H9 (cell line): Measurements from ENCODE around the gene COPZ2. TPM values are rescaled to one million over a fixed set of nuclear protein-coding genes. Genes with fewer than 3 reads are reported as not detected.

Source experiments
- DNase-seq: peaks from one replicate; pipeline ENCODE4 v3.0.0-alpha.2; 2017
- H2AFZ ChIP-seq: one replicate; pipeline ENCODE4 v1.6.1; 2013; ENCODE audit warnings: mild to moderate bottlenecking, low read length, control low read depth, moderate library complexity
- H2AK5ac ChIP-seq: 2 replicates; pipeline ENCODE4 v1.6.1; 2013; ENCODE audit warnings: low read length, control low read depth, mixed read lengths; ENCODE audit not compliant: insufficient read length
- H2BK120ac ChIP-seq: one replicate; pipeline ENCODE4 v1.6.1; 2013; ENCODE audit warnings: low read depth, mild to moderate bottlenecking, low read length, control low read depth, inconsistent platforms; ENCODE audit not compliant: poor library complexity, severe bottlenecking
- H2BK12ac ChIP-seq: 2 replicates; pipeline ENCODE4 v1.6.1; 2013; ENCODE audit warnings: low read length, control low read depth, mixed read lengths, low read depth; ENCODE audit not compliant: insufficient read length
- H2BK15ac ChIP-seq: 2 replicates; pipeline ENCODE4 v1.6.1; 2013; ENCODE audit warnings: low read depth, low read length, control low read depth
- H2BK20ac ChIP-seq: one replicate; pipeline ENCODE4 v1.6.1; 2013; ENCODE audit warnings: low read depth, mild to moderate bottlenecking, low read length, control low read depth, inconsistent platforms; ENCODE audit not compliant: poor library complexity, severe bottlenecking
- H2BK5ac ChIP-seq: 2 replicates; pipeline ENCODE4 v1.6.1; 2013; ENCODE audit warnings: low read length, control low read depth, mixed read lengths; ENCODE audit not compliant: insufficient read length
- H3K14ac ChIP-seq: 2 replicates; pipeline ENCODE4 v1.6.1; 2013; ENCODE audit warnings: low read length, control low read depth; ENCODE audit not compliant: insufficient read depth
- H3K18ac ChIP-seq: 2 replicates; pipeline ENCODE4 v1.6.1; 2013; ENCODE audit warnings: low read depth, mild to moderate bottlenecking, mixed read lengths, low read length, control low read depth; ENCODE audit not compliant: insufficient read length
- H3K23ac ChIP-seq: 2 replicates; pipeline ENCODE4 v1.6.1; 2013; ENCODE audit warnings: low read length, control low read depth, mixed read lengths, low read depth; ENCODE audit not compliant: insufficient read length
- H3K23me2 ChIP-seq: 2 replicates; pipeline ENCODE4 v1.6.1; 2013; ENCODE audit warnings: low read depth, mild to moderate bottlenecking, mixed read lengths, low read length, control low read depth; ENCODE audit not compliant: insufficient read length, poor library complexity, severe bottlenecking
- H3K27ac ChIP-seq: 2 replicates; pipeline ENCODE4 v1.5.1; 2013; ENCODE audit warnings: low read length, control low read depth, mixed read lengths, low read depth; ENCODE audit not compliant: insufficient read length
- H3K27me3 ChIP-seq: 2 replicates; pipeline ENCODE4 v1.6.1; 2013; ENCODE audit warnings: low read length, control low read depth, inconsistent platforms; ENCODE audit not compliant: insufficient read depth
- H3K4ac ChIP-seq: 2 replicates; pipeline ENCODE4 v1.6.1; 2013; ENCODE audit warnings: low read depth, mild to moderate bottlenecking, control low read depth, inconsistent platforms, low read length, moderate library complexity
- H3K4me1 ChIP-seq: 2 replicates; pipeline ENCODE4 v1.6.1; 2013; ENCODE audit warnings: low read length, control low read depth, inconsistent platforms; ENCODE audit not compliant: insufficient read depth
- H3K4me2 ChIP-seq: 2 replicates; pipeline ENCODE4 v1.6.1; 2013; ENCODE audit warnings: low read length, control low read depth, mixed read lengths; ENCODE audit not compliant: insufficient read length, insufficient read depth
- H3K56ac ChIP-seq: 2 replicates; pipeline ENCODE4 v1.6.1; 2013; ENCODE audit warnings: low read depth, mild to moderate bottlenecking, mixed read lengths, low read length, control low read depth; ENCODE audit not compliant: insufficient read length
- H3K79me1 ChIP-seq: 2 replicates; pipeline ENCODE4 v1.6.1; 2013; ENCODE audit warnings: low read depth, mild to moderate bottlenecking, moderate library complexity, low read length, control low read depth, inconsistent platforms; ENCODE audit not compliant: insufficient read depth, poor library complexity, severe bottlenecking
- H3K79me2 ChIP-seq: 2 replicates; pipeline ENCODE4 v1.6.1; 2013; ENCODE audit warnings: low read length, control low read depth, inconsistent platforms; ENCODE audit not compliant: insufficient read depth
- H3K9ac ChIP-seq: 2 replicates; pipeline ENCODE4 v1.6.1; 2013; ENCODE audit warnings: low read length, control low read depth, mixed read lengths; ENCODE audit not compliant: insufficient read length; ENCODE audit errors: extremely low read depth
- H3K9me3 ChIP-seq: one replicate; pipeline ENCODE4 v1.6.1; 2013; ENCODE audit warnings: low read depth, low read length, inconsistent platforms; ENCODE audit not compliant: control insufficient read depth
- H3T11ph ChIP-seq: one replicate; pipeline ENCODE4 v1.6.1; 2013; ENCODE audit warnings: mild to moderate bottlenecking, low read length, control low read depth, inconsistent platforms
- H4K20me1 ChIP-seq: one replicate; pipeline ENCODE4 v1.6.1; 2013; ENCODE audit not compliant: control insufficient read depth, insufficient read length, insufficient read depth
- H4K5ac ChIP-seq: 2 replicates; pipeline ENCODE4 v1.6.1; 2013; ENCODE audit warnings: low read depth, mild to moderate bottlenecking, mixed read lengths, low read length, control low read depth; ENCODE audit not compliant: insufficient read length
- H4K8ac ChIP-seq: replicated peaks from 2 replicates; pipeline ENCODE4 v1.6.1; 2013; ENCODE audit warnings: low read length, control low read depth, mixed read lengths, low read depth; ENCODE audit not compliant: insufficient read length
- H4K91ac ChIP-seq: 2 replicates; pipeline ENCODE4 v1.6.1; 2013; ENCODE audit warnings: low read depth, mild to moderate bottlenecking, moderate library complexity, mixed read lengths, low read length, control low read depth; ENCODE audit not compliant: insufficient read length
- H3K27ac Mint-ChIP-seq, 3 experiments: 2 replicates in 2 of 3; 3 replicates in 1 of 3; pipeline ENCODE4 v1.8.0; 2020 to 2021; ENCODE audit warnings: mixed read lengths in 3 of 3, mild to moderate bottlenecking in 1 of 3, moderate library complexity in 1 of 3
- H3K27me3 Mint-ChIP-seq: 2 replicates; pipeline ENCODE4 v1.8.0; 2021; ENCODE audit warnings: low read depth, mild to moderate bottlenecking, moderate library complexity, mixed read lengths
- H3K36me3 Mint-ChIP-seq, 3 experiments: 2 replicates in 2 of 3; 3 replicates in 1 of 3; pipeline ENCODE4 v1.8.0; 2020 to 2021; ENCODE audit warnings: low read depth in 3 of 3, mixed read lengths in 3 of 3; ENCODE audit not compliant: insufficient read depth in 1 of 3
- H3K4me1 Mint-ChIP-seq, 2 experiments: 2 replicates each; pipeline ENCODE4 v1.8.0; 2020; ENCODE audit warnings: mixed read lengths in 2 of 2
- H3K4me3 Mint-ChIP-seq, 2 experiments: 2 replicates in 1 of 2; 3 replicates in 1 of 2; pipeline ENCODE4 v1.8.0; 2020 to 2021; ENCODE audit warnings: mild to moderate bottlenecking in 2 of 2, mixed read lengths in 2 of 2, moderate library complexity in 1 of 2
- H3K9me3 Mint-ChIP-seq, 2 experiments: 2 replicates in 1 of 2; 3 replicates in 1 of 2; pipeline ENCODE4 v1.8.0; 2020; ENCODE audit warnings: mild to moderate bottlenecking in 2 of 2, mixed read lengths in 2 of 2, moderate library complexity in 1 of 2
- CTCF ChIP-seq: fragments of 200-600 bp; sonication (generic); conservative IDR thresholded peaks from 3 replicates; pipeline ENCODE4 v1.8.0; 2021; ENCODE audit warnings: antibody characterized with exemption, mild to moderate bottlenecking
- WGBS: extraction: QIAGEN DNeasy Blood & Tissue Kit; methylation state at CpG from one replicate; pipeline ENCODE4 v1.1.7; 2013; ENCODE audit warnings: missing lambda C conversion rate, low lambda C conversion rate, mixed read lengths; ENCODE audit not compliant: insufficient read length; ENCODE audit errors: extremely low coverage; 5-methylcytosine and 5-hydroxymethylcytosine counted together
- total RNA-seq: library from RNA; stranded (reverse); gene quantifications from 2 replicates; pipeline ENCODE4 v1.2.1, GENCODE V29; 2021

The COPZ2 gene
- total RNA-seq, 1 experiment from 2014 or later: 0.68 TPM

GRCh38 chr17:48066656-48067055 lies 29.1 kb upstream of the COPZ2 start:
- Histone ChIP-seq H2AFZ (no peak overlapping the region), H3K23ac (no peak overlapping the region), H4K8ac (no peak overlapping the region), H3T11ph (no peak overlapping the region), H2BK5ac (no peak overlapping the region), H4K5ac (no peak overlapping the region), H3K23me2 (no peaks in the 10 kb centered on the region), H3K9ac (no peak overlapping the region), H3K79me2 (no peaks in the 10 kb centered on the region), H3K79me1 (no peaks in the 10 kb centered on the region), H2AK5ac (no peak overlapping the region), H4K91ac (no peak overlapping the region), H3K56ac (no peak overlapping the region), H3K27ac (no peak overlapping the region), H3K9me3 (no peaks in the 10 kb centered on the region), H2BK15ac (no peak overlapping the region), H4K20me1 (no peaks in the 10 kb centered on the region), H3K14ac (no peak overlapping the region), H3K4ac (no peak overlapping the region), H2BK120ac (no peak overlapping the region), H3K27me3 (no peaks in the 10 kb centered on the region), H3K4me2 (no peak overlapping the region), H3K4me1 (no peaks in the 10 kb centered on the region), H3K18ac (no peak overlapping the region), H2BK12ac (no peak overlapping the region), H2BK20ac (no peak overlapping the region)
- no peak for DNase-seq
- peak; percentile 37 for TF ChIP-seq CTCF
- no peaks in the 10 kb centered on the region for H3K9me3 Mint-ChIP-seq
- WGBS: no CpG with 5 or more reads among the region's 1 CpG
- H3K4me1 Mint-ChIP-seq: peaks cover 11 to 13% of the 10 kb centered on the region in 2 experiments
- no peak overlapping the region for H3K4me3 Mint-ChIP-seq
- no peaks in the 10 kb centered on the region; the same call in 1 of the 2 replicates for H3K27me3 Mint-ChIP-seq
- H3K36me3 Mint-ChIP-seq: peaks cover 16 to 84% (median 57%) of the 10 kb centered on the region in 3 experiments
- H3K27ac Mint-ChIP-seq: peak overlapping the region in 1 of 3 experiments; percentile 76; a peak in 2 of 7 replicates
